ENCODE measurements around the gene HEBP2.

HEBP2 gene

DNA sequence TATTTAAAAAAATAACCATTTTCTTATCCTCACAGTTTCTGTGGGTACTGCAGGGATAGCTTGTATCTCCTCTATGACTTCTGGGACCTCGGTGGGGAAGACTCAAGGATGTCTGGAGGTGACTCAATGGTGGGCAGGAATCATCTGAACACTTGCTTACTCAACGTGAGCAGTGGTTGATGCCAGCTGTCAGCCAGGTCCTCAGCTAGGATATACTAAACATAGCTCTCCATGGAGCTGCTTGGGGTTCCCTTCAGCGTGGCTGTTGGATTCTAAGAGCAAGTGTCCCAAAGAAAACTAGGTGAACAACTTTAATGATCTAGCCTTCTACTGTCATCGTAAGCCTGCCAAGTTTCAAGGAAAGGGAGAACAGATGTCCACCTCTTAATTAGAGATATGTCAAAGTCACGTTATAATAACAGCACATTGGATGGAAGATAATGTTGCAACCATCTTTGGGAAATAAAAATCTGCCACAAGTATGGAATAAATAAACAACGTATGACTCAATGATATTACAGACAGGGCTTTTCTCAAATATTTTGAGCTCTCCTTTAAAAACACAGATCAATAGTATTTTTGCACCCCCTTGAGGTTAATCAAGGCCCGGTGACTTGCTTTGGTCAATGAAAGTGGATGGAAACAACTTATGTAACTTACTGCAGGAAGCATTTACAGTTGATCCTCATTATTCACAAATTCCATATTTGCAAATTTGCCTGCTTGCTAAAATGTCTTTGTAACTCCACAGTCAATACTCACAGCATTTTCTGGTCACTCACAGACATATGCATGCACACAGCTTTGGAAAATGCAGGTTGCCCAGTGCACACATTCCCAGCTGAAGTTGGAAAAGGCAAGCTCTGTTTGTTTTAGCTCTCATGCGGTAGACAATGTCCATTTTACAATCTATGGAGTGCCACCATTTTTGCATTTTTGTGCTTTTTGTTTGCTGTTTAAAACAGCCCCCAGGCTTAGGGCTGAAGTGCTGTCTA lies 6.6 kb upstream of the HEBP2 start:
- DNase-seq (ENCODE audit: low spot score) = no peak

DNA sequence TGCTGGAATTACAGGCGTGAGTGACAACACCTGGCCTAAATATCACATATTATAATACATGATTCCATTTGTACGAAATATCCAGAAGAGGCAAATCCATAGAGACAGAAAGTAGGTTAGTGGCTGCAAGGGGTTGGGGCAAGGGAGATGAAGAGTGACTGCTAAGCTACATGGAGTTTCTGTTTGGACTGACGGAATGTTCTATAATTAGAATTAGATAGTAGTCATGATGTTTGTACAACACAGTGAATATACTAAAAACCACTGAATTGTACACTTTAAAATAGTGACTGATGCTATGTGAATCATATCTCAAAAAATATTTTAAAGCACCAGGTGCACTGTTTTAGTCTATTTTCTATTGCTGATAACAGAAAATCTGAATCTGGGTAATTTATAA lies 3.7 kb upstream of the HEBP2 start:
- no peak for DNase-seq (ENCODE audit: low spot score)

DNA sequence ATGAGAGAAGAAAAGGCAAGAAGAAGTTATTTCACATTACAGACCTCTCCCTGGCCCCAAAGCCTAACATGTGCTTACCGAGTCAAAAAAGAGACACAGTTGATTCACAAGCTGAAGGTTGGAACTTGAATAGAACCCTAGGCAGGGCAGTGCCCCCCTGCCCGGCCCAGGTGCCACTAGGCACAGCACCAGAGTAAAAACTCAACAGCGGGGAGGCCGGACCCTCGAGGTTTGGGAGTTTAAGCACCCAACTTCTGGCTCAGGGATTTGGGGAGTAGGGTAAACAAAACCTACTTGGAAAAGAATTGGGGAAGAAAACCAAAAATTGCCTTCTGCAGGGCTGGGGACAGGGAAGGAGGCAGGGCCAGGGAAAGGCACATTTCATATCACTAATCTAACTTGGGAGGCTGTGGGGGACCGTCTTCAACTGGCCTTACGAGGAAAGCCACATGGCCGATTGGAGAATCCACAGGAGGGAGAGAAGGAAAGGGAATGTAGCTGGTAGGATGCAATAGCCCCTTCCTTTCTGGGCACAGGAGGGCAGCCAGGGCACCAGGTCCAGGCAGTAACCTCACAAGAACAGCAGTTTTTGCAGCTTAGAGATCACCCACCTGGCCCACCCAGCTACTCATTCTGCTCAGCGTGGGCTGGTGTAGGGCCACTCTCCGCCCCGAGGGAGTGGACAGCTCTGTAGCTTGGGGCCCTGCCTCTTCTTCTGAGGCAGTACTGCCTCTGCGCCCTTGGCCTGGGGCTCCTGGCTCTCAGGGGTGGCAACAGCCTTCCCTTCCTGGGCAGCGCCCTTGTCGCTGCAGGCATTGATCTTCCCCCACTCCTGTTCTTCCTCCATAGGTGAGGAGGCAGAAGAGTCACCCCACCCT lies 1.8 kb upstream of the HEBP2 start:
- no peak for DNase-seq (ENCODE audit: low spot score)

DNA sequence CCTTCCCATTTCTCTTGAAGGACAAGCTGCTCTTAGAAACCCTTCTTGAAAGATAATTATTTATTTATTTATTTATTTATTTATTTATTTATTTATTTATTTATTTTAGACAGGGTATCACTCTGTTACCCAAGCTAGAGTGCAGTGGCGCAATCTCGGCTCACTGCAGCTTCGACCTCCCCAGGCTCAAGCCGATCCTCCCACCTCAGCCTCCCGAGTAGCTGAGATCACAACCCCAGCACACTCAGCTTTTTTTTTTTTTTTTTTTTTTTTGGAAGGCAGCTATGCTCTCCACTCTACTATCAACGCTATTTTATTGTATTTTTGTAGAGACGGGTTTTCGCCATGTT lies 1.2 kb upstream of the HEBP2 start:
- no peak for DNase-seq (ENCODE audit: low spot score)

DNA sequence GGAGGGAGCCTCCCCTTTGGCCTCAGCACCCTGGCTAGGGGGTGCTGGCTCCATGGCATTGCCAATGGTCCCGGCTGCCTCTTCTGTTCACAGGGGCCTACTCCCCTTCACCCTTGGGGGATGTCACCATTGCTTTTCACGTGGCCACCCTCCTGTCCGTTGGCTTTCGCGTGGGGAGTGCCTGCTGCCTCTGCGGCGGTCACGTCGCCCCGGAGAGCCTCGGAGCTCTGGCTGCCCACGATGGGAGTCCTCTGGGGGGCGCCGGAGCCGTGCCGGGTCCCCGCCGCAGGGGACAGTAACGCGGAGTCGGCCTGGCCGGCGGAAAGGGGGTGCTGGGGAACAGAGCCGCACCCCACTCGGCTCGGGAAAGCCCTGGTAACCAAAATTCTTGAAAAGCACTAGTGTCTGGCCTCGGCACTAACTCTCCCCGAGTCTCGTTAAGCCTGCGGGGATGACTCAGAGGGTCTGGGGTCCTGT lies 661 bp upstream of the HEBP2 start:
- DNase-seq (ENCODE audit: low spot score) = peak; percentile 43

DNA sequence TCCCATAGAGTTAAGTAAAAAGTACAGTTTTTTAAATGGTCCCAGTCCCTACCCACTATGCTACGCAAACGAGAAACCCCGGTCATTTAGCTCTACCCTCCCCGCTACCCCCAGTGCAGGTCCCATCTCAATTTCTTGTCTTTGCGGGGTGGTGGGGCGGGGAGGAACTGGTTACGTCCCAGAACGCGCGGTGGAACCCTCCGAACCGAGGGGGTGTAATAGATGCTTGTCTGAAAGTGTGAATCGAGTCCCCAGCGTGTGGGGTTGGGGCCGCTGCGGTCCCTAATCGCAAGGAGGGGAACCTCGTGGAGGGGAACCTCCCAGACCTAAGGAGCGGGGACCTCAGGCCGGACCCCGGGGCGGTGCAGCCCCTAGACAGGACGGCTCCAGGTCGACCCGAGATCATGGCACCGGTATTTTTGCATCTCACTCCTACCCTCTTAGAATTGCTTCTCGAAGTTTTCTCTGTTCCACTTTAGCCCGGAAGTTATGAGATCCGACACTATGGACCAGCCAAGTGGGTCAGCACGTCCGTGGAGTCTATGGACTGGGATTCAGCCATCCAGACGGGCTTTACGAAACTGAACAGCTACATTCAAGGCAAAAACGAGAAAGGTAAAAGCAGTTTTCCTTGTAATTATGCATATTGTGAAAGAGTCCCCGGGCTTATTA lies 779 bp downstream of the HEBP2 start:
- DNase-seq (ENCODE audit: low spot score) = no peak

- DNase-seq (ENCODE audit: low spot score) = no peak
These were observed 1.9 kb downstream of the HEBP2 start for GRCh38 chr6:138405816-138406413.

DNA sequence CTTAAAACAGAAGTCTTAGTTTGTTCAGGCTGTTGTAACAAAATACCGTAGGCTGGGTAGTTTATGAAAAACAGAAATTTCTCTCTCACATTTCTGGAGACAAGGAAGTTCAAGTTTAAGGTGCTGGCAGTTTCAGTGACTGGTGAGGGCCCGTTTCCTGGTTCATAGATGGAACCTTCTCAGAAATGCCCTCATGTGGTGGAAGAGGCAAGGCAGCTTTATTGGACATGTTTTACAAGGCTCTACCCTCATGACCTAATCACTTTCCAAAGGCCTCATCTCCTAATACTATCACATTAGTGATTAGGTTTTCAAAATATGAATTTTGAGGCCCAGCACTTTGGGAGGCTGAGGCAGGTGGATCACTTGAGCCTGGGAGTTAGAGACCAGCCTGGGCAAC lies 2.4 kb downstream of the HEBP2 start:
- no peak for DNase-seq (ENCODE audit: low spot score)

GRCh38 chr6:138410048-138410735 lies 6.2 kb downstream of the HEBP2 start:
- DNase-seq (ENCODE audit: low spot score) = no peak

DNA sequence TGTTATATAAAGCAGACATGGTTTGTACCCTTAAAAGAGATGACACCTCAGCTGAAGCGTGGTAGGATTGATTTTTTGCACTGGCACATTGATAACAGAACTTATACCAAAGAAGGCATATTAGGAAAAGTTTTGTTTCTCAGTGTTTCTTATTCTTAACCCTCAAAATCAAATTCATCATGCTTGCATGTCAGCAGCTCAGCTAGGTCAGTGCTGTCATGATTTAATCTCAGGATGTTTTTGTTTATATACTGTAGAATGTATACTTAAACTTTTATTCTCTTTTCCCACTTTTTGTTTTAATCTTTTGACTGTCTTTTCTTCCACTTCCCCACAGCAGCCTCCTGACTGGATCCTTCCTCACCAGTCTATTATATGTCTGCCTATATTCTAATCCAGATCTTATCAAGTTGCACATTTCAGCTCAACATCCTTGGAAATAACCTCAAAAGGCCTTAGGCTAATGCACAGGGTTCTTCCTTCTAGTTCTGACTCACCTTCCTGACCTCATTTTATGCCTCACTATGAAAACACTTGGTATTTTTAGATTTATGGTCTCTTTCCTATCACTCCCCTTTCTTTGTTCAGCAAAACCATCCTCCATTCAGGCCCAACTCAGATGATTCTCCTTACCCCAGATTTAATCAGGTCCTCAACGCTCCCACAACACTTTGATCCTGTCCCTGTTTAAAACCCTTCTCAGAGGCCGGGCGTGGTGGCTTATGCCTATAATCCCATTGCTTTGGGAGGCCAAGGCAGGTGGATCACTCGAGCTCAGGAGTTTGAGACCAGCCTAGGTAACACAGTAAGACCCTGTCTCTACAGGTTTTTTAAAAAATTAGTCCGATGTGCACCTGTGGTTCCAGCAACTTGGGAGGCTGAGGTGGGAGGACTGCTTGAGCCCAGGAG lies 7.2 kb downstream of the HEBP2 start:
- no peak for DNase-seq (ENCODE audit: low spot score)

DNA sequence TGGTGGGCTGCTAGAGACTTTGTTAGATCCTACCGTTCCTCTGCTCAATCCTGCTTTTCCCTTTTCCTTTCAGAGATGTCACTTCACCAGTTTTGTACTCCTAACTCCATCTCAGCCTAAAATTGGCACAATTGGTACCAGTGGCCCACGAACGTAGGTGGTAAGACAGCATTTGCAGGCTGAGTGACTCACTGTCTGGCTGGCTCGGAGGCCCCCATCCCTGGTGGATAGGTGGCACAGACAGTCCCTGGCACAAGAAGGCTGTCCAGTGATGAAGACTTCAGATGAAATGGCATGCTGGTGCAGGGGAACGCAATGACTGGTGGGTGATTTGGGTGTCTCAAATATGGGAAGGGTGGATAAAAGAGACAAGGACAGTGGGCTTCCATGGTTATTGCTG lies 11.1 kb downstream of the HEBP2 start:
- DNase-seq (ENCODE audit: low spot score) = no peak

DNA sequence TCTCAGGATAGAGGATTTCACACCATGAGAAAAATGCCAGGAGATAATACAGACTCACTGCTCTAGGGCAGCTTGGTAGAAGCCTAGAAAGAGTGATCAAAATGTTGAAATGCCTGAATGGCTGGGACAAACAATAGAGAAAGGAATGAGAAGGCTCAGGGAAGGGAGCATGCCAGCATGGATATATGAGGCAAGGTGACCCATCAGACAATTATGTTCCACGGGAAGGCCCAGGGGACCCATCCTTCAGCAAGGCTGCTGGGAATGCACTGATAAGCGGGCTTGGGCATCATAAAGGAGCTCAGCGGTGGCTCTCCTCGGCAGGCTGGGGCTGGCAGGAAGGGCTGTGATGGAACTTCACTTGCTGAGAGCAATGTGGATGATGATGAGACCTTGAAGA lies 12.2 kb downstream of the HEBP2 start:
- DNase-seq (ENCODE audit: low spot score) = no peak

DNA sequence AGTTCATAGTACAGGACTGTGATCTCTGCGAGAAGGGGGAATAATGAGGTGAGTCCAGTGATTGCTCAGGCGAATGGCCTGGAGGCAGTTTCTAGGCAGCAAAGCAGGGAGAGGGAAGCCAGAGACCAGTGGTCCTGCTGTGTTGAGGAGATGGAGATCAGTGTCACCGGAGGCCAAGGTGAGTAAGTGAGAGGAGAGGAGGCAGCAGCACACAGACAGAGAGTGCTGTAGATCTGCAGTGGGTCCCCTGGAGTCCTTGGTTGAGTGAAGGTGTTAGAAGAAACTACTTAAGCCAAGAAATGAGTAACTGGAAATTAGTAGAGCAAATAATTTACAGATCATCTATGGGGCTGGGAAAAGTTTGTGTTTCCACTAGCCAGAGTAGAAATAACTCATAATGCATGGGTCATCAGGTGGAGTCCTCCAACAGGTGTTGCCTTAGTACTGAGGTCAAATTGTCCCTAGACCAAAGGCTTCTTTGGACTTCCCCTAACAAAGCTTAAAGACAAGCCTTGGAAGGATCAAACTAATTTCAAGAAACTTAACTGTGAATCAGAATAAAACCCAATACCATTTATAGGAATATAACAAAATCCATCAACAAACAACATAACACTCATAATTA lies 13.6 kb downstream of the HEBP2 start:
- DNase-seq (ENCODE audit: low spot score) = no peak

DNA sequence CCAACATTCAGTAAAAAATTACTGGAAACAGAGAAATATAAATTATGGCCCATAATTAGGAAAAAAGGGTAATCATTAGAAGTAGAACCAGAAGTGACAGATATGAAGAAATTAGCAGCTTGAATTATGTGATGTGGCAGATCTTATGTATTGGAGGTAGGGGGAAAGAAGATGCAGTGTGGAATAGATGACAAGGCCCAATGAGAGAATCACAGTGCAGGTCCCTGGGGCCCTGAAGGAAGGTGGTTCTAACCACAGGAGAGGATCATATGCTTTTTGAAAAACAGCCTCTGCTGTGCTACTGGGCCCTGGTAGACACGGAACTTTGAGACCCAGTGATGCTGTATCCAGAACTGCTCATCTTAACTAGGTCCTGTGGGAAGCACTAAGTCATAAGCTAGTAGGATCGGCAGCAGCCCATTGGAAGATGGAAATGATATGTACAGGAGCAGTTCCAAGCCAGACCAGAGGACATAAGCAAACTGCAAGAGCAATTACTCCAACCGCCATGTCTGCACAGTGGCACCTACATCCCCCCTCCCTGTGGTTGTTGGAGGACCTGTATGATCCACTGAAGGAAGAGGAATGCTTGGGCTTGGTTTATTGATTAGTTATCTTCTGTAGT lies 14.2 kb downstream of the HEBP2 start:
- no peak for DNase-seq (ENCODE audit: low spot score)

- no peak for DNase-seq (ENCODE audit: low spot score)
These were observed 15.7 kb downstream of the HEBP2 start for GRCh38 chr6:138419766-138420165.

DNA sequence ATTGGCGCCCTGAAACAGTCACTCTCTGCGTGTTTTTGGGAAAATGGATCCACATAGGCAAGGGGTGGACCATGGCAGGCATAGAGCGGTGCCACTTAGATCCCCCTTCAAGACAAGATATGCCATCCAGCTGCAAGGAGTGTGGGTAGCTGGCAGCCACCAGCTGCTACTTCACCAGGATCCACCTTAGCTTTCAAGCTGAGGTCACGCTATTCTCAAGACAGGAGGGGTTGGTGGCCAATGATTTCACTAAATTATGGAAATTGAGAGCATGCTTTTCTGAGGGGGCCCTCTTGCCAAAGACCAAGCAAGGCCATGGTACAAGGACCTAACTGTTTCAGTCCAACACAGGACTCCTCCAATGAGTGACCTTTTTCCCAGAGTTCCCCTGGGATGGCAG lies 16.3 kb downstream of the HEBP2 start:
- no peak for DNase-seq (ENCODE audit: low spot score)

DNA sequence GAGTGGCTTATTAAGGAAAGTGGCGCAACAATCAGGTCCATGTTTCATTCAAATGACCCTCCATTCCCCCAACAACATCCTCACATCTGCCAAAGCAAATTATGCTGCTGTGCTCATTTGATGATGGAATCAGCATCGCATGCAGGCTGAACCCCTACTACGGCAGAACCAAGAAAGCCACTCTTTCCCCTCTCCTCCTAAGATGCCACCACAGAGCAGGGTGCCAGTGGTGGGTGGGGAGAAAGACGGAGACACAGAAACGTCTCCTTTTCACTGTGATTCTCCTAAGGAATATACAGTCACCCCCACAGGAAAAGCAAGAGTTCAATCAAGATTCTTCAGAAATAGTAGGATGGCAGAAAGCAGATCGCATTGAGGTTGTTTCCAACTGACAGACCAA lies 17.1 kb downstream of the HEBP2 start:
- no peak for DNase-seq (ENCODE audit: low spot score)

DNA sequence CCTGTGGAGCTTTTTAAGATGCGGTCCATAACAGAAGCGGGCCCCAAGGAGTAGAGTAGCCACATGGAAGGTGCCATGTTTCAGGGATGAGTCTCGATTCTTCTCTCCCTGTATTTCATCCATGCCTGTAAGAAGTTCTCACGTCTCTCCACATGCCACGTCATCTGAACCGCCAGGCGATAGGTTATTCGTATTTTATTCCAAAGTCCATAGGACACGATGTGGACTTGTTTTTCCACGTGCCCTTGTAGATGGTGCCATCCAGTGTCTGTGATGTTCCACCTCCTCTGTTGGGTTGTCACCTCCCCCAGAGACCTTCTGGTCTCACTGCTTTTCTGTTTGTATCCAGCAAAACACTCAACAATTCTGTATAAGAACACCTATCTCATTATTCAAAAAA lies 17.6 kb downstream of the HEBP2 start:
- no peak for DNase-seq (ENCODE audit: low spot score)

GRCh38 chr6:138422861-138423260 lies 18.8 kb downstream of the HEBP2 start:
- DNase-seq (ENCODE audit: low spot score) = no peak
